GM23338 (cell line): ENCODE results near the gene SLC13A4. TPM values are rescaled to one million over a fixed set of nuclear protein-coding genes. Genes with fewer than 3 reads are reported as not detected.

ENCODE experiments used
- ATAC-seq: fragments of 200-7000 bp; cut with Tn5 transposase; 3 replicates; pipeline ENCODE4 v1.9.1; 2020
- DNase-seq: peaks from one replicate; pipeline ENCODE4 v3.0.0-alpha.2; 2015; ENCODE audit warnings: low spot score
- H2AFZ ChIP-seq: fragments of 200-600 bp; sonication (generic); 2 replicates; pipeline ENCODE4 v1.8.0; 2016; ENCODE audit warnings: antibody characterized with exemption, mild to moderate bottlenecking, moderate library complexity
- H3F3A ChIP-seq: fragments of 200-600 bp; sonication (generic); replicated peaks from 2 replicates; pipeline ENCODE4 v1.8.0; 2017; ENCODE audit warnings: antibody characterized with exemption, mixed run types, low read depth
- H3K27ac ChIP-seq: fragments of 200-600 bp; sonication (generic); 2 replicates; pipeline ENCODE4 v1.6.1; 2016; ENCODE audit warnings: low read depth
- H3K27me3 ChIP-seq: fragments of 200-600 bp; sonication (generic); 2 replicates; pipeline ENCODE4 v1.8.0; 2016; ENCODE audit warnings: mild to moderate bottlenecking, mixed run types, moderate library complexity; ENCODE audit not compliant: insufficient read depth
- H3K36me3 ChIP-seq: fragments of 200-600 bp; sonication (generic); 2 replicates; pipeline ENCODE4 v1.8.0; 2016; ENCODE audit warnings: mild to moderate bottlenecking; ENCODE audit not compliant: insufficient read depth
- H3K4me1 ChIP-seq: fragments of 200-600 bp; sonication (generic); 2 replicates; pipeline ENCODE4 v1.8.0; 2016; ENCODE audit warnings: mild to moderate bottlenecking, moderate library complexity; ENCODE audit not compliant: insufficient read depth
- H3K4me2 ChIP-seq: fragments of 200-600 bp; sonication (generic); 2 replicates; pipeline ENCODE4 v1.7.1; 2017; ENCODE audit warnings: mixed run types
- H3K4me3 ChIP-seq: fragments of 200-600 bp; sonication (generic); 2 replicates; pipeline ENCODE4 v1.6.1; 2016; ENCODE audit warnings: mixed run types
- H3K79me2 ChIP-seq: fragments of 200-600 bp; sonication (generic); replicated peaks from 2 replicates; pipeline ENCODE4 v1.8.0; 2017; ENCODE audit warnings: mild to moderate bottlenecking; ENCODE audit not compliant: insufficient read depth
- H3K9me2 ChIP-seq: fragments of 200-600 bp; sonication (generic); 2 replicates; pipeline ENCODE4 v1.8.0; 2017; ENCODE audit not compliant: insufficient read depth
- H4K20me1 ChIP-seq: fragments of 200-600 bp; sonication (generic); replicated peaks from 2 replicates; pipeline ENCODE4 v1.8.0; 2017; ENCODE audit warnings: mild to moderate bottlenecking; ENCODE audit not compliant: insufficient read depth
- H3K27ac Mint-ChIP-seq: 2 replicates; pipeline ENCODE4 v1.8.0; 2020; ENCODE audit warnings: inconsistent platforms, mild to moderate bottlenecking, moderate library complexity, mixed read lengths
- H3K27me3 Mint-ChIP-seq: 3 replicates; pipeline ENCODE4 v1.8.0; 2022; ENCODE audit warnings: low read depth, mild to moderate bottlenecking, moderate library complexity, mixed read lengths, inconsistent platforms; ENCODE audit not compliant: insufficient read depth, poor library complexity
- H3K36me3 Mint-ChIP-seq: 3 replicates; pipeline ENCODE4 v1.8.0; 2021; ENCODE audit warnings: low read depth, mild to moderate bottlenecking, inconsistent platforms, moderate library complexity, mixed read lengths
- H3K4me1 Mint-ChIP-seq: 3 replicates; pipeline ENCODE4 v1.8.0; 2020; ENCODE audit warnings: mild to moderate bottlenecking, inconsistent platforms, mixed read lengths
- H3K4me3 Mint-ChIP-seq: 3 replicates; pipeline ENCODE4 v1.8.0; 2021; ENCODE audit warnings: moderate library complexity, mild to moderate bottlenecking, inconsistent platforms, mixed read lengths
- H3K9me3 Mint-ChIP-seq: 3 replicates; pipeline ENCODE4 v1.8.0; 2020; ENCODE audit warnings: moderate library complexity, mild to moderate bottlenecking, inconsistent platforms, mixed read lengths
- CREB1 ChIP-seq: fragments of 250-450 bp; sonication (Bioruptor Pico); IDR thresholded peaks from 2 replicates; pipeline ENCODE4 v1.5.0; 2020; ENCODE audit warnings: low read depth, mild to moderate bottlenecking, moderate library complexity
- CTCF ChIP-seq, 2 experiments: fragments of 200-600 bp in 1 of 2; sonication (generic) in 1 of 2; conservative IDR thresholded peaks; 2 replicates each; pipeline versions ENCODE4 v1.5.1 to v1.6.1; 2016 to 2017; ENCODE audit warnings: antibody characterized with exemption in 2 of 2, low read depth in 2 of 2, mild to moderate bottlenecking in 2 of 2, moderate library complexity in 1 of 2
- ETS1 ChIP-seq: IDR thresholded peaks from 2 replicates; pipeline ENCODE4 v1.6.1; 2016; ENCODE audit warnings: antibody characterized with exemption
- EZH2 ChIP-seq: fragments of 200-600 bp; sonication (generic); IDR thresholded peaks from one replicate; pipeline ENCODE4 v1.8.0; 2017; ENCODE audit warnings: antibody characterized with exemption, mild to moderate bottlenecking, low read depth; ENCODE audit not compliant: unreplicated experiment
- EZH2phosphoT487 ChIP-seq: fragments of 200-600 bp; sonication (generic); IDR thresholded peaks from one replicate; pipeline ENCODE4 v1.8.1; 2018; ENCODE audit warnings: antibody characterized with exemption; ENCODE audit not compliant: unreplicated experiment
- JUNB ChIP-seq: IDR thresholded peaks from one replicate; pipeline ENCODE4 v1.6.1; 2016; ENCODE audit warnings: antibody characterized with exemption; ENCODE audit not compliant: unreplicated experiment
- NANOG ChIP-seq: IDR thresholded peaks from 2 replicates; pipeline ENCODE4 v1.6.1; 2016; ENCODE audit warnings: antibody characterized with exemption, borderline replicate concordance
- POLR2AphosphoS5 ChIP-seq: IDR thresholded peaks from 2 replicates; pipeline ENCODE4 v1.6.1; 2016; ENCODE audit warnings: antibody characterized with exemption, low read depth
- REST ChIP-seq: IDR thresholded peaks from one replicate; pipeline ENCODE4 v1.6.1; 2018; ENCODE audit warnings: antibody characterized with exemption; ENCODE audit not compliant: unreplicated experiment
- STAT1 ChIP-seq: IDR thresholded peaks from one replicate; pipeline ENCODE4 v1.6.1; 2016; ENCODE audit warnings: antibody characterized with exemption; ENCODE audit not compliant: unreplicated experiment
- ZNF114 ChIP-seq: fragments of 250-450 bp; sonication (Bioruptor Pico); IDR thresholded peaks from 2 replicates; pipeline ENCODE4 v1.5.0; 2020; ENCODE audit warnings: mild to moderate bottlenecking, moderate library complexity
- ZNF331 ChIP-seq: fragments of 250-450 bp; sonication (Bioruptor Pico); IDR thresholded peaks from 2 replicates; pipeline ENCODE4 v1.5.0; 2020; ENCODE audit warnings: low read depth, mild to moderate bottlenecking, moderate library complexity
- polyA plus RNA-seq: library from polyadenylated mRNA; unstranded; fragments of >200 nt; fragmentation: Nextera tagmentation; extraction: Ambion mirVana; gene quantifications from 2 replicates; pipeline ENCODE4 v1.2.1, GENCODE V29; 2016
- total RNA-seq: library from RNA; depleted of rRNA; stranded (reverse); fragments of >200 nt; shearing (Covaris generic); gene quantifications from 2 replicates; pipeline ENCODE4 v1.2.3, GENCODE V29; 2014

The SLC13A4 gene
- total and polyA plus RNA-seq, 2 experiments from 2014 or later: 1.7 to 2.3 TPM

- no peak for TF ChIP-seq CTCF (conservative IDR thresholded peaks at IDR 0.05; ENCODE audit: low read depth in 2 of 2)
- TF ChIP-seq EZH2phosphoT487: no peak
- no peak for TF ChIP-seq REST
- TF ChIP-seq ZNF114 (CRISPR knock-in tag): no peak
Measured at GRCh38 chr7:135706038-135706742, 21.8 kb downstream of the SLC13A4 start (continued).

- no peak for ATAC-seq
- Mint-ChIP-seq H3K36me3 (no peaks in the 10 kb centered on the region; the same call in 1 of the 3 replicates), H3K4me3 (no peak overlapping the region), H3K27me3 (peaks cover 6% of the 10 kb centered on the region), H3K27ac (no peak overlapping the region), H3K4me1 (peaks cover 6% of the 10 kb centered on the region; the same call in 2 of the 3 replicates), H3K9me3 (no peaks in the 10 kb centered on the region)
- Histone ChIP-seq H3K4me2 (no peak overlapping the region), H3K9me2 (no peaks in the 10 kb centered on the region; the same call in 1 of the 2 replicates), H3K4me3 (no peak overlapping the region), H2AFZ (no peak overlapping the region), H3F3A (no peaks in the 10 kb centered on the region), H3K27me3 (no peaks in the 10 kb centered on the region), H3K4me1 (no peaks in the 10 kb centered on the region), H3K27ac (no peak overlapping the region), H4K20me1 (no peaks in the 10 kb centered on the region), H3K36me3 (no peaks in the 10 kb centered on the region), H3K79me2 (no peaks in the 10 kb centered on the region)
- DNase-seq: no peak
- no peak for TF ChIP-seq ETS1
- TF ChIP-seq JUNB: no peak
- TF ChIP-seq CTCF (conservative IDR thresholded peaks at IDR 0.05; ENCODE audit: low read depth in 2 of 2): no peak
- TF ChIP-seq STAT1: no peak
- TF ChIP-seq EZH2: no peak
- no peak for TF ChIP-seq CREB1
- no peak for TF ChIP-seq ZNF331
- no peak for TF ChIP-seq EZH2phosphoT487
- TF ChIP-seq REST: no peak
- no peak for TF ChIP-seq POLR2AphosphoS5
- no peak for TF ChIP-seq NANOG
Measured at GRCh38 chr7:135704698-135705097, 23.3 kb downstream of the SLC13A4 start.
